ENCODE measurements around the gene EGR2.

GRCh38 chr10:62843600-62843999, 27.4 kb upstream of the EGR2 start:
- TF ChIP-seq ELF4 (IDR thresholded peaks at IDR 0.05), result no peak
- TF ChIP-seq FOXM1 (IDR thresholded peaks at IDR 0.05; ENCODE audit: borderline replicate concordance), result no peak
- no peak for TF ChIP-seq NFRKB (IDR thresholded peaks at IDR 0.05)
- no peak for TF ChIP-seq TARDBP (IDR thresholded peaks at IDR 0.05)
- TF ChIP-seq BHLHE40 (IDR thresholded peaks at IDR 0.05; ENCODE audit: borderline replicate concordance), result no peak
- no peak for TF ChIP-seq PKNOX1 (IDR thresholded peaks at IDR 0.05)
- TF ChIP-seq FOXA1 (IDR thresholded peaks at IDR 0.05), result no peak
- no peak for TF ChIP-seq SUZ12 (IDR thresholded peaks at IDR 0.05)
